Measurements from ENCODE around the gene YJU2. TPM values are rescaled to one million over a fixed set of nuclear protein-coding genes. Genes with fewer than 3 reads are reported as not detected.

Gene YJU2
- total and polyA plus RNA-seq, 2 of the 13 experiments (the other 11 are each of a cell fraction or from before 2014, with no cell fraction given), result 9.3 to 17.9 TPM

GRCh38 chr19:4310247-4311121, 63.6 kb downstream of the YJU2 start (continued):
- TF ChIP-seq ZBTB25 (CRISPR knock-in tag; IDR thresholded peaks at IDR 0.05) (peak; percentile 57; the same call in 1 of the 2 replicates), ZBTB38 (CRISPR knock-in tag; IDR thresholded peaks at IDR 0.05) (peak; percentile 95), POGZ (CRISPR knock-in tag; IDR thresholded peaks at IDR 0.05) (peak; percentile 63; the same call in 1 of the 2 replicates), ZNF563 (CRISPR knock-in tag; IDR thresholded peaks at IDR 0.05) (peak; percentile 67; the same call in 1 of the 2 replicates), CEBPG (CRISPR knock-in tag; IDR thresholded peaks at IDR 0.05) (peak; percentile 71), FOXA3 (CRISPR knock-in tag; IDR thresholded peaks at IDR 0.05) (peak; percentile 90), ZNF567 (CRISPR knock-in tag; IDR thresholded peaks at IDR 0.05; ENCODE audit: borderline replicate concordance) (no peak), SOX6 (IDR thresholded peaks at IDR 0.05) (no peak), SOX6 (CRISPR knock-in tag; IDR thresholded peaks at IDR 0.05) (peak; percentile 81), PHF21A (CRISPR knock-in tag; IDR thresholded peaks at IDR 0.05) (peak; percentile 79; the same call in 1 of the 2 replicates), NR2C2 (CRISPR knock-in tag; IDR thresholded peaks at IDR 0.05; ENCODE audit: borderline replicate concordance) (peak; percentile 90), ZNF782 (CRISPR knock-in tag; IDR thresholded peaks at IDR 0.05; ENCODE audit: borderline replicate concordance) (peak; percentile 70; the same call in 1 of the 2 replicates), NR1H2 (CRISPR knock-in tag; IDR thresholded peaks at IDR 0.05; ENCODE audit: borderline replicate concordance, low read depth) (no peak), FOXK2 (IDR thresholded peaks at IDR 0.05) (peak; percentile 79), ZNF414 (CRISPR knock-in tag; IDR thresholded peaks at IDR 0.05) (peak; percentile 96), DMAP1 (CRISPR knock-in tag; IDR thresholded peaks at IDR 0.05) (peak; percentile 77), ARID2 (CRISPR knock-in tag; IDR thresholded peaks at IDR 0.05; ENCODE audit: borderline replicate concordance) (no peak), ZNF407 (CRISPR knock-in tag; IDR thresholded peaks at IDR 0.05; ENCODE audit: not compliant biosample characterization) (peak; percentile 53), ZNF383 (CRISPR knock-in tag; IDR thresholded peaks at IDR 0.05; ENCODE audit: borderline replicate concordance) (no peak), RAD21 (CRISPR knock-in tag; IDR thresholded peaks at IDR 0.05) (peak; percentile 40; the same call in 1 of the 2 replicates), ZBTB42 (CRISPR knock-in tag; IDR thresholded peaks at IDR 0.05) (0 out of 2 replicates have a peak, but pooled peaks have one; percentile 37)
